GM18873 (cell line): Measurements from ENCODE around the gene NTN1.

Experiments
- ATAC-seq: cut with Tn5 transposase; IDR thresholded peaks from one replicate; pipeline ENCODE4 v1.9.1; 2021; ENCODE audit warnings: mild to moderate bottlenecking, moderate library complexity, moderate number of reproducible peaks; ENCODE audit not compliant: unreplicated experiment, low FRiP score

Gene NTN1

DNA sequence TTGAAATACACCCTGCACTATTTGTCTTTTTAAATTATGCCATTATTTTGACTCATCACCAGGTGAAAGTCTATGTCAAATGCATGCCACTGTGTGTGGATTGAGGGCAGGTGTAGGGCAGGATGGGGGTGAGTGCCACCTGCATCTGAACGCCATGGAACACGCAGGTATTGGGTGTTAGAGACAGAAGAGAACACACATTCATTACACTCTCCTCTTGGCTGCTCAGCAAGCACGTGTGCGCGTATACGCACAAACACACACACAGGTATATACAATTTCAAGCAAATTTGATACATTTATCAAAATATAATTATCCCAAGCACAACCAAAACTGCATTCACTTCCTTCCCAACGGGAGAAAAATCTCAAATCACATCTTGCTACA lies 268.9 kb downstream of the NTN1 start:
- ATAC-seq, result no peak

DNA sequence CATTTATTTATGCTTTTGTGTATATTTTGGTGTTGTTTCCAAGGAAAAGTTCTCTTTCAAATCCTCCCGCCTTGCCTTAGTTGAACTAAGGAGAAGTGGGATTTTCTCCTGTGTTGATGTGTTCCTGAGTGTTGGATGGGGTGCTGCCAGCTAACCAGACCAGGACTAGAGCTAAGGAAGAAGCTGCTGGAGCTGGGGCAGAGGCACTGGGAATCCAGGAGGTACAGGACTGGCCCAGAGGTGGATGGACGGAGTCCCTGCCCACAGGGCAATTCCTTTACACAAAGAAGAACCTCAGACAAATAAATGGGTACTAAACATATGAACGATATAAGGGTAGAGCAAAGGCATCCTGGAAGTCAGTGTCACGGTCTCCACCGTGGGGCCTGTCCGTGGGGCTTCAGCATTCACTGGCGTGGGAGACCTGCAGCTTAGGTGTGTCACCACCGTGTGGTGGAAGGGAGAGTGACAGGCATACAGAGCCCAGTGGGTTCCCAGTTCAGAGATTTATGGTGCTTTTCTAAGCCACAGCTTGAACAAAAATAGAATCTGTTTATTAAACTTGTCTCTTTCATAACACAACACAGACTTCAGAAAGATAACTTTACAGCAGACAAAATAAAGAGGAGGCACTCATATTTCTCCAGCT lies 270.7 kb downstream of the NTN1 start:
- ATAC-seq, result no peak

DNA sequence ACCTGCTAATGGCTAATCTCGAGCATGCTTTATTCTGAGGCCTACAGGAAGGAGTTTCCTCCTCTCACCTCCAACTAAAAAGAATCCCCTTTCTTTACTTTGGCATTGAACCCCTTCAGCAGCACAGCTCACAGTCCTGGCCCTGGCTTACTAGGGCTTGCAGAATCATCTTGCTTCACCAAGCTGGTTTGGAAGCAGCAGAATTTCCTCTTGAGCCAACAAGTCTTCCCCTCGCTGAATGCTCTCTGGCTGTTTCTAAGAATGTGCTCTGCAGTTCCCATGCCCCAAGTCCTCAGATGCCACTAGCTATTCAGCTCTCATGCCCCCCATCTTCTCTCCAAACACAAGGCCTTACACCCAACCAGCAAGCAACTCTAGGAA lies 271.2 kb downstream of the NTN1 start:
- ATAC-seq, result no peak
